ENCODE data around the gene ID2.

The ID2 gene

GRCh38 chr2:8681786-8682692, at the start of gene ID2:
Gene ID2, plus strand, starts transcription at chr2:8682056. Its CDS starts 110 bp downstream, at chr2:8682166.
- peak; percentile 98 to 99 for DNase-seq

GRCh38 chr2:8632755-8633154, 49.1 kb upstream of the ID2 start:
- DNase-seq: no peak

GRCh38 chr2:8633186-8633734, 48.6 kb upstream of the ID2 start:
- DNase-seq: no peak

GRCh38 chr2:8633735-8634313, 48.0 kb upstream of the ID2 start:
- no peak for DNase-seq

- no peak for DNase-seq
Observed at GRCh38 chr2:8634466-8635172, 47.2 kb upstream of the ID2 start.

GRCh38 chr2:8636041-8636491, 45.8 kb upstream of the ID2 start:
- no peak for DNase-seq

GRCh38 chr2:8636721-8637636, 44.9 kb upstream of the ID2 start:
- no peak for DNase-seq

- DNase-seq: no peak
Observed at GRCh38 chr2:8638327-8638726, 43.5 kb upstream of the ID2 start.

- DNase-seq: no peak
Observed at GRCh38 chr2:8639122-8639635, 42.7 kb upstream of the ID2 start.

- DNase-seq: no peak
Observed at GRCh38 chr2:8640498-8640897, 41.4 kb upstream of the ID2 start.

GRCh38 chr2:8641301-8641965, 40.4 kb upstream of the ID2 start:
- no peak for DNase-seq

- DNase-seq: no peak
Observed at GRCh38 chr2:8642366-8643068, 39.3 kb upstream of the ID2 start.

GRCh38 chr2:8643250-8643995, 38.4 kb upstream of the ID2 start:
- no peak for DNase-seq

- DNase-seq: no peak
Observed at GRCh38 chr2:8643996-8644356, 37.9 kb upstream of the ID2 start.

GRCh38 chr2:8644605-8645175, 37.2 kb upstream of the ID2 start:
- no peak for DNase-seq

- no peak for DNase-seq
Observed at GRCh38 chr2:8645176-8645831, 36.6 kb upstream of the ID2 start.

- DNase-seq: no peak
Observed at GRCh38 chr2:8646731-8647461, 35.0 kb upstream of the ID2 start.

GRCh38 chr2:8647462-8647857, 34.4 kb upstream of the ID2 start:
- no peak for DNase-seq
